ENCODE measurements around the gene SLC35B2.

The SLC35B2 gene

DNA sequence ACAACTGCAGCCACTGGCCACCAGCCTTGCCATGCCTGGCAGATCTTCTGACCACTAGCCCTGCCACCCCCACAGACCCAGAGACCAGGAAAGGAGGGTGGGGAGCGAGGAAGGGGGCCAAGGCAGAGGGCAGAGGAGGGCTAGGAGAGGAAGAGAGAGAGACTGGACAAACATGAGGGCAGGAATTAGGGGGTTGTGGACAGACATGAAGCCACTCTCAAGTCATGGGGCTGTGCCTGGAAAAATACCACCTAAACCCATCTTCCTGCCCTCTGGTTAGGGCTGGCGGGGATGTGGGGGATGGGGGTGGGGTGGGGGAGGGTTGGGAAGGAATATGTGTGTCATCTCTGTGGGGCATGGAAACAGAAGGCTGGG is 35.4 kb downstream of the SLC35B2 start:
- Mint-ChIP-seq H3K4me1 (ENCODE audit: low read depth) (peaks cover 54% of the 10 kb centered on the region), H3K9me3 (no peaks in the 10 kb centered on the region), H3K27me3 (peaks cover 18% of the 10 kb centered on the region), H3K27ac (no peak overlapping the region), H3K36me3 (ENCODE audit: low read depth) (peaks cover 28% of the 10 kb centered on the region), H3K4me3 (no peak overlapping the region)
- DNase-seq: no peak

DNA sequence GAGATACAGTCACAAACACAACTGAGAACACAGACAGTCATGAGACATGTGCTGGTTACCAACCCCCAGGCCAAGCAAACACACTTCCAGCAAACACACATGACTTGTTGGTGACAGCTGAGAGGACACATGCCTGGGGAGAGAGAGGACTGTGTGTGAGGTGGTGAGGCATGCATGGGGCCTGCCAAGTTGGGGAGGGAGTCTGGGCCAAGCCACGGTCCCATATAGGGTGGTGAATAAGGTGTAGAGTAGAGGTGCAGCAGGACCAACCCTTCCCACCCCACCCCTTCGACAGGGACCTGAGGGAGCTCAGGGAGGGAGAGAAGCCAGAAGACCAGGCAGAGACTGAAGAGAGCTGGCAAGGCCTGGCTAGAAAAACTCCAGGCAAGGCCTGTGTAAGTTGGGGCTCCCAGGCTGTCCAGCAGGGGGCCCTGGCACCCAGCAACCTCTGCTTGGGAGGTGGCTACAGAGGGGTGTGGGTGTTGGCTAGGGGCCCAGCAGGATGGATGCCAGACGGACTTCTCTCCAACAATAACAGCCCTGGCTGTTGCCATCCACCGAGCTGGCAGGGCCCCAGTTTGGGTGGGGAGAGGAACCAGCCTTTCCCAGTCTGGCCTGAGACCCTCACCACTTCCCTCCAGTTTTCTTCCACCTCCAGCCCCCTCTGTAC is 35.9 kb downstream of the SLC35B2 start:
- Mint-ChIP-seq H3K4me3 (no peak overlapping the region), H3K27ac (peak overlapping the region; percentile 69), H3K27me3 (peaks cover 23% of the 10 kb centered on the region), H3K4me1 (ENCODE audit: low read depth) (peaks cover 53% of the 10 kb centered on the region), H3K36me3 (ENCODE audit: low read depth) (peaks cover 24% of the 10 kb centered on the region), H3K9me3 (no peaks in the 10 kb centered on the region)
- DNase-seq: peak; percentile 78

DNA sequence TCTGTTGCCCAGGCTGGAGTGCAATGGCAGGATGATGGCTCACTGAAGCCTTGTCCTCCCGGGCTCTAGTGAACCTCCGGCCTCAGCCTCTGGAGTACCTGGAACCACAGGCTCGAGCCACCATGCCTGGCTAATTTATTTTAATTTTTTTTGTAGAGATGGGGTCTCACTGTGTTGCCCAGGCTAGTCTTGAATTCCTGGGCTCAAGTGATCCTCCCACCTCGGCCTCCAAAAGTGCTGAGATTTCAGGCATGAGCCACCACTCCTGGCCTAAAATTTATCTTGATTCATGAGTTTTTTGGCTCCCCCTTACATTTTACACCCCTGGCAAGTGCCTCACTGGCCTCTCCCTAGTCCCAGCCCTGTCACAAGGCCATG is 36.4 kb downstream of the SLC35B2 start:
- no peaks in the 10 kb centered on the region for H3K9me3 Mint-ChIP-seq
- H3K27ac Mint-ChIP-seq: peak overlapping the region; percentile 69
- no peak for DNase-seq
- H3K27me3 Mint-ChIP-seq: peaks cover 27% of the 10 kb centered on the region
- H3K36me3 Mint-ChIP-seq (ENCODE audit: low read depth): peaks cover 19% of the 10 kb centered on the region
- H3K4me3 Mint-ChIP-seq: no peak overlapping the region
- H3K4me1 Mint-ChIP-seq (ENCODE audit: low read depth): peaks cover 49% of the 10 kb centered on the region

DNA sequence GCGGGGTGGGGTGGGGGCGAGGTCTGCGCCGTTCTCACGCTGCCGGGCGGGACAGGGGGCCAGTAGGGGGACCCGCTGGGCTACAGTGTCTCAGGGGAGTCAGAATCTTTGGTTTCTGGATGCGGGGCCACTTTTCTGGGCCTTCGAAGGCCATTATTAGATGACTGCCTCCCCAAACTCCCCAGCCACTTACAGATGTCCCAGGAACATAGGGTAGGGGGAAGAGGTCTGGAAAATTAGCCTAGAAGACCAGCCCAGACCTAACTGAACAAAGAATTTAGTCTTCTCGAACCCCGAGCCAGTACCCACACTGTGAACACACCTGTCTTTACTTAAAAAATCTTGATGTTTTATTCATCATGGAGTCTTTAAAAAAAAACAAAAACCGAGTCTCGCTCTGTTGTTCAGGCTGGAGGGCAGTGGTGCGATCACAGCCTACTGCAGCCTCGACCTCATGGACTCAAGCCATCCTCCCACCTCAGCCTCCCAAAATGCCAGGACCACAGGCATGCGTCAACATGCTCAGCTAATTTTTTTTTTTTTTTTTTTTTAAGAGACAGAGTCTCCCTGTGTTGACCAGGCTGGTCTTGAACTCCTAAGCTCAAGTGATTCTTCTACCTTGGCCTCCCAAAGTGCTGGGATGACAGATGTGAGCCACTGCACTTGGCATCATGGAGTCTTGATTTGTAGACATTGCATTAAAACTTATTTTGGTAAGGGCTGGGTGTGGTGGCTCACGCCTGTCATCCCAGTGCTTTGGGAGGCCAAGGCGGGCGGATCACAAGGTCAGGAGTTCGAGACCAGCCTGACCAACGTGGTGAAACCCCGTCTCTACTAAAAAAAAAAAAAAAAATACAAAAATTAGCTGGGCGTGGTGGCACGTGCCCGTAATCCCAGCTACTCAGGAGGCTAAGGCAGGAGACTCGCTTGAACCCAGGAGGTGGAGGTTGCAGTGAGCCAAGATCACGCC is 37.2 kb downstream of the SLC35B2 start:
- Mint-ChIP-seq H3K9me3 (no peaks in the 10 kb centered on the region), H3K27ac (no peak overlapping the region), H3K27me3 (peaks cover 27% of the 10 kb centered on the region), H3K36me3 (ENCODE audit: low read depth) (peaks cover 13% of the 10 kb centered on the region), H3K4me3 (no peak overlapping the region), H3K4me1 (ENCODE audit: low read depth) (peaks cover 44% of the 10 kb centered on the region)
- no peak for DNase-seq

DNA sequence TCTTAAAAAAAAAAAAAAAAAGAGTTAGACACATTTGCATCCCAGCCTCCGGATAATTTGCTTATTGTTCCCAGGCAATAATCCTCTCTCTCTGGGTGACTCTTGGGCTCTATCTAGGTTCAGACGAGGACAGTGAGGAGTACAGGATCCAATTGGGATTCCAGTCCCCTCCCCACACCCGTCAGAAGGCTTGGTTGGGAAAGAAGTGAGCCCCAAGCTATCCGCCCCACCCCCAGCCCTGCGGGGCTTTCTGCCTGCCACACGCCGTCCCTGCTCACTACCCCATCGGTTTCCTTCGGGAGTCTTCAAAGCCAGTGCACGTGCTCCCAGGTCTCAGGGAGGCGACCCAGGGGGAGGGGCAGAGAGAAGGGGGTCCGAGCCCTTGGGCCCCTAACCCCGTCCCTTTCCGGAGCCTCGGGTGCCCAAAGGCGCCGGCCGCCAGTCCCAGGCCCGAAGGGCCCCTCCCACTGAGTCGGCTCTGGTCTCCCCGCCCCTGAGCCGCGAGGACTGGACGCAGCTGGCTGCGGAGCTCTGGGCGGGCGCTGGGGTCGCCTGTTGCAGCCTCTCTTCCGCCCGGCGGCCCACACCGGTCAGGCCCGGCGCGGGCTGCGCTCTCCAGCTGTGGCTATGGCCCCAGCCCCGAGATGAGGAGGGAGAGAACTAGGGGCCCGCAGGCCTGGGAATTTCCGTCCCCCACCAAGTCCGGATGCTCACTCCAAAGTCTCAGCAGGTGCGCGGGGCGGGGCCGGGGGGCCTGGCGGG is 38.1 kb downstream of the SLC35B2 start:
- DNase-seq: peak; percentile 60
- no peak overlapping the region for H3K27ac Mint-ChIP-seq
- no peaks in the 10 kb centered on the region for H3K9me3 Mint-ChIP-seq
- H3K36me3 Mint-ChIP-seq (ENCODE audit: low read depth): peaks cover 5% of the 10 kb centered on the region
- peak overlapping the region; percentile 35 for H3K4me3 Mint-ChIP-seq
- H3K27me3 Mint-ChIP-seq: peaks cover 27% of the 10 kb centered on the region
- H3K4me1 Mint-ChIP-seq (ENCODE audit: low read depth): peaks cover 35% of the 10 kb centered on the region

DNA sequence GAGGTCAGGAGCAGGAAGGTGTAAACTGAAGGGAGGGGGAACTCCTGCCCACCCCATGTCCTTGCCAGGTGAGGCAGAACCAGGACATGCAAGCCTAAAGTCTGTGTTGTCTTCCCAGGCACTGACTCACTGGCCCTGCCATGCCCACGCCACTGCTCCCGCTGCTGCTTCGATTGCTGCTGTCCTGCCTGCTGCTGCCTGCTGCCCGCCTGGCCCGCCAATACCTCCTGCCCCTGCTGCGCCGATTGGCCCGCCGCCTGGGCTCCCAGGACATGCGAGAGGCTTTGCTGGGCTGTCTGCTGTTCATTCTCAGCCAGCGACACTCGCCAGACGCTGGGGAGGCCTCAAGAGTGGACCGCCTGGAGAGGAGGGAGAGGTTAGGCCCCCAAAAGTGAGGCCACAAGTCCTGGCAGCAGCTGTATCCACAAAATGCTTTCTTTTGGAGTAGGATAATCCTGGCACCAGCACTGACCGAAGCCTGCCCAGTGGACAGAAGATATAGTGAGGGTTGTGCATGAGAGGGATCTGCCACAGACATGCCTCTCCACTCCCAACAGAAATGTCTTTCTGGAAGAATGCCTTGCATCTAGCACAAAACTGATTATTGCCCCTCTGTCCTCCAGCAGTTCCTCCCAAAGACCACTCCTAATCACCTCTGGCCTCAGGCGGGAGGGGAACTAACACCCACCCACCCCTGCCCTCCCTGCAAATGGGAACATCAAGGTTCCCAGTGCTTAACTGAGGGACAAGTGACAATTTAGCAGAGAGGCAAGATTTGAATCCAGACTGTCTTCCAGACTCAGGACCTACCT is 39.8 kb downstream of the SLC35B2 start:
- H3K27me3 Mint-ChIP-seq: peaks cover 27% of the 10 kb centered on the region
- DNase-seq: no peak
- no peak overlapping the region for H3K4me3 Mint-ChIP-seq
- H3K4me1 Mint-ChIP-seq (ENCODE audit: low read depth): peaks cover 28% of the 10 kb centered on the region
- H3K9me3 Mint-ChIP-seq: no peaks in the 10 kb centered on the region
- no peak overlapping the region for H3K27ac Mint-ChIP-seq
- no peaks in the 10 kb centered on the region for H3K36me3 Mint-ChIP-seq (ENCODE audit: low read depth)

DNA sequence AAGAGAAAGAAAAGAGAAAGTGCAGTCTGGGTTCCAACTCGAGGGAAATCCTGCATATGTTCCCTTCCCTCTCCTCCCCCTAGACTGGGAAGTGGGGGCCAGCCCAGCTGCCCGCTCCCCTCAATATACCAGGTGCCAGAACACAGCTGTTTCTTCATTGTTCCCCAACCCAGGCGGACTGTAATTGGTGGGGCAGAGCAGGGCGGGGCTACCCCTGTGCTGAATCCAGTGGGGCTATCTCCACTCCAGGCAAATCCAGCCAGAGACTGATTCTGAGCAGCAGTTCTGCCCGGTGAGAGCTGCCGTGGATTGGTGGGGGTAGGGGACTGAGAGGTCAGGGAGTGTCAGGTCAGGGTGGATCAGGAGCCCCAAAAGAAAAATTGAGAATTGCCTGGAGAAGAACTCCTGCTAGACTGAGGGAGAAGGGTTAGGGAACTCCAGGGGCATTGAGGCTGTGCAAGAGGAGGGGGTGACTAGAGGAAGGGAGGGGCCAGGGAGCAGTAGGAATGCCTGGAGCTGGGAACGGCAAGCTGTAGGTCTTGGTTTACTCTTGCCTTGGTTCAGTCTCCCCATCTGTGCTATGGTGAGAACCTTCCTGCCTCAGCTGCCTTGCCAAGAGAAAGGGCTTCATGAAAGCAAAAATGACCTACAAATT is 40.5 kb downstream of the SLC35B2 start, which contains the start of gene MYMX:
MYMX (plus strand) TSS at position 250 of the 655 bp plus-strand sequence. CDS start 546 bp downstream, outside the sequence.
- Mint-ChIP-seq H3K27me3 (peaks cover 27% of the 10 kb centered on the region), H3K4me1 (ENCODE audit: low read depth) (peaks cover 22% of the 10 kb centered on the region), H3K4me3 (no peak within 1 kb of the TSS), H3K36me3 (ENCODE audit: low read depth) (no peaks in the 10 kb centered on the region), H3K9me3 (no peaks in the 10 kb centered on the region), H3K27ac (no peak within 1 kb of the TSS)
- DNase-seq: no peak

DNA sequence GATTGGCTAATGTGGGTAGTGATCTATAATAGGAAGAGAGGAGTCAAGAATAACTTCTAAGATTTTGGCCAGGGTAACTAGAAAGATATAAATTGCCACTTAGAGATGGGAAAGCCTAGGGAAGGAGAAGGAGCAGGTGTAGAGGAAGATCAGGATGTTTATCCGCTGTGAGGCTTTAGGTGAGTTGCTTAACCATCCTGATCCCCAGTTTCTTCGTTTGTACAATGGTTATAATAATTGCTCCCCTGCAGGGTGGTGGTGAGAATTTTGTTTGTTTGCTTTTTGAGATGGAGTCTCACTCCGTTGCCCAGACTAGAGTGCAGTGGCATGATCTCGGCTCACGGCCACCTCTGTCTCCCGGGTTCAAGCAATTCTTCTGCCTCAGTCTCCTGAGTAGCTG is 43.0 kb downstream of the SLC35B2 start:
- no peak overlapping the region for H3K27ac Mint-ChIP-seq
- peaks cover 7% of the 10 kb centered on the region for H3K4me1 Mint-ChIP-seq (ENCODE audit: low read depth)
- H3K27me3 Mint-ChIP-seq: peaks cover 24% of the 10 kb centered on the region

DNA sequence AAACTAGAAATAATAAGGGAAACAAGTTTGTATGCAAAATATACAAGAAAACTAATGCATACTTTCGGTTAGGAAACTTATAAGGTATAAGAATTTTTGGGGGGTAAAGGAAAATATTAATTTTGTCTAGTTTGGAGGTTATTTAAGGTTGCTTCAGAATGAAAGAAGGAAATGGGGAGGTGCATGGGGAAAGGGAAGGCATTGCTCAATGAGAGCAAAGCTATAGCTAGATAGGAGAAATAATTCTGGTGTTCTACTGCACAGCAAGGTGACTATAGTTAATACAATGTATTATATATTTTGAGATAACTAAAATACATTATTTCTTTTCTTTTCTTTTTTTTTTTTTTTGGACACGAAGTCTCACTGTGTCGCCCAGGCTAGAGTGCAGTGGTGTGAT is 46.0 kb downstream of the SLC35B2 start:
- H3K9me3 Mint-ChIP-seq: no peaks in the 10 kb centered on the region
- no peaks in the 10 kb centered on the region for H3K4me1 Mint-ChIP-seq (ENCODE audit: low read depth)
- no peak overlapping the region for H3K27ac Mint-ChIP-seq
- no peak overlapping the region for H3K4me3 Mint-ChIP-seq
- H3K27me3 Mint-ChIP-seq: peaks cover 4% of the 10 kb centered on the region
- no peak for DNase-seq
- H3K36me3 Mint-ChIP-seq (ENCODE audit: low read depth): no peaks in the 10 kb centered on the region

More for the DNA sequence above, 43.0 kb downstream of the SLC35B2 start:
- H3K36me3 Mint-ChIP-seq (ENCODE audit: low read depth): no peaks in the 10 kb centered on the region
- H3K4me3 Mint-ChIP-seq: no peak overlapping the region
- no peak for DNase-seq
- H3K9me3 Mint-ChIP-seq: no peaks in the 10 kb centered on the region

DNA sequence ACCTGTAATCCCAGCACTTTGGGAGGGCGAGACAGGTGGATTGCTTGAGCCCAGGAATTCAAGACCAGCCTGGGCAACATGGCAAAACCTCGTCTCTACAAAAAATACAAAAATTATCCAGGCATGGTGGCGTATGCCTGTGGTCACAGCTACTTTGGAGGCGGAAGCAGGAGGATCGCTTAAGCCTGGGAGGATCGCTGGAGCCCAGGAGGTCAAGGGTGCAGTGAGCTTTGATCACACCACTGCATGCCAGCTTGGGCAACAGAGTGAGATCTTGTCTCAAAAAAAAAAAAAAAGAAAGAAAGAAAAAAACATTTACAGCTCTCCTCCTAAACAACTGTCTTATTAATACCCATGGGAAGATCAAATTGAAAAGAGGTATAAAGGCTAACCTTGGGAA is 49.4 kb downstream of the SLC35B2 start:
- no peaks in the 10 kb centered on the region for H3K9me3 Mint-ChIP-seq
- no peaks in the 10 kb centered on the region for H3K27me3 Mint-ChIP-seq
- no peak overlapping the region for H3K4me3 Mint-ChIP-seq
- H3K4me1 Mint-ChIP-seq (ENCODE audit: low read depth): no peaks in the 10 kb centered on the region
- no peak for DNase-seq
- no peaks in the 10 kb centered on the region for H3K36me3 Mint-ChIP-seq (ENCODE audit: low read depth)
- no peak overlapping the region for H3K27ac Mint-ChIP-seq
